Glomerular visceral epithelial cell (primary cell): ENCODE data around the gene ZBTB11.
"Not testable (repeated sequence)": the region's sequence is repeated elsewhere in the genome, so short reads cannot be mapped to it uniquely, and the experiment has no call there.

Experiments
- DNase-seq: peaks from one replicate; pipeline ENCODE4 v3.0.0-alpha.2; 2016; ENCODE audit errors: extremely low spot score

ZBTB11 gene

DNA sequence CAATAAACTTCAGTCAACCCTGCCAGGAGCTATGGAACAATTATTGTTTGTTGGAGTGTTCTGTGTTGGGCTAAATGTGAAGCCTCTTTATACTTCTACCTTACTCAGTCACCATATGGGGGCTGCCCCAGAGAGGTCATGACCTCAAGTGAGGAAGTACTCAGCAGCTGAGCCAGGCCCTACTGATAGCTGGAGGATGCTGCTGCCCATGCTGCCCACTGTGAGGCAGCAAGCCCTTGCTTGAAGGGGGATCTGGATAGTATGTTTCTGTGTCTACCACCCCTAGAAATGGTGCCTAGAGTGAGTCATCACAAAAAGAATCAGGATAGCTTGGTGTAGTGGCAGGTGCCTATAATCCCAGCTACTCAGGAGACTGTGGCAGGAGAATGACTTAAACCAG is 14.0 kb upstream of the ZBTB11 start:
- DNase-seq = no peak

DNA sequence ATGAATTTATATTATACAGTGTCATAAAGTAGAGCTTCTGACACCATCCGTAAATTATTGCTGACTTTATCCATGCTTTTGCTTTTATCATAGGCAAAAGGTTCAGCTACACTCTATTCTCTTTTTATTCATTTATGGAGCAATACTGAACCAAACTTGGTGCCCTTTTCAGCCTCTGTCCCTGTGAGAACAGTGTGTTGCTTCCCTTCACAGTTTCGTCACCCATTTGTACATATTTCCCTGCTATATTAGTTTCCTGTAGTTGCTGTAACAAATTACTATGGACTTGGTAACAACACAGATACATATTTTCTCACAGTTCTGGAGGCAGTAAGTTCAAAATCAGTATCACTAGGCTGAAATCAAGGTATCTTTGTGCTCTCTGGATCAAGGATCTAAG is 12.4 kb upstream of the ZBTB11 start:
- no peak for DNase-seq

DNA sequence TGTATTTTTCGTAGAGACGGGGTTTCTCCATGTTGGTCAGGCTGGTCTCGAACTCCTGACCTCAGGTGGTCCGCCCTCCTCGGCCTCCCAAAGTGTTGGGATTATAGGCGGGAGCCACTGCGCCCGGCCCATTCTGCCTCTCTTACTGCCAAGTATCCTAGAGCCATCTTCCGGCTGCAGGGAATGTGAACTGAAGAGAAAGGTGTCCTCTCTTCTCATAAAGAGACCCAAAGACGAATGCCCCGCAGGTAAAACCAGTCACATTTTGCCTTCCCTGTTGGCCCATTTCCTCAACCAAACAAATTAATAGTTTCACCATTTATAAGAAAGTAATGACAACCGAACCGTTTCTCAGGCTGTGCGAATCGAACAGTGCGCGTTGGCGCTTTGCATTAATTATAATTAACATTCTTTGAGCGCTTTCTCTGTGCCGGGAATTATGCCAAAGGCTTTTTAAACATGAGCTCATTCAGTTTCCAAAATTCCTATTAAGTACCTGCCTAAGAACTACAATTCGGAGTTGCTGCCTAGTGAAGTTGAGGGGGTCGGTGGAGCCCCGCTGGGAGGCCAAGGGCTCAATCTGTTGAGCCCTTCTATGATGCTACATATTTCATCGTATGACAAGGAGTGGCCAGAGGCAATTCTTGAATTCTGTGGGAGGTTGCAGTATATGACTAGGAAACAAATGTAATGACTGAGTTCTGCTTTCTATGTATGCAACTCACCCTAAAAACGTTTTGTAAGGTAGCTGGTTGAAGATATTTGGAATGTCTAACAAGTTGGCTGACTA is 10.4 kb upstream of the ZBTB11 start:
- no peak for DNase-seq

DNA sequence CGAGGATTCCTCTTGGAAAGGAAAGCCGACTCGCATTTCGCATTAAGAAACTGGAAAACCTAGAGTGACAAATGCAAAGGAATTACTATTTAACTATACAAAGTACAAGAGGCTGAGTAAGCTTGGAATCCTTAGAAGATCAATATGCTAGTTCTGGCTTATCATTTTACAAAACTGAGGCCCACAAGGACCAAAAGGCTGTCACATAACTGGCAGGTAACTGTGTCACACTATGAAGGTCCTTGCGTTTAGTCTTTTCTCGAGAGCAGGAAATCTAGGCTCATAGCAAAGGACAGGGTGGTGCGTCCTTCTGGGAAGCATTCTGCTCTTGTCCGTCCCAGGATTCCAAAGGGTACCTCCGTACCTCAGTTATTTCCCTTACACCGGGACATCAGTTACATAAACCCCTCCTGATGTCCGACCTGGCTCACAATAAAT is 9.0 kb upstream of the ZBTB11 start:
- DNase-seq = peak; percentile 17

DNA sequence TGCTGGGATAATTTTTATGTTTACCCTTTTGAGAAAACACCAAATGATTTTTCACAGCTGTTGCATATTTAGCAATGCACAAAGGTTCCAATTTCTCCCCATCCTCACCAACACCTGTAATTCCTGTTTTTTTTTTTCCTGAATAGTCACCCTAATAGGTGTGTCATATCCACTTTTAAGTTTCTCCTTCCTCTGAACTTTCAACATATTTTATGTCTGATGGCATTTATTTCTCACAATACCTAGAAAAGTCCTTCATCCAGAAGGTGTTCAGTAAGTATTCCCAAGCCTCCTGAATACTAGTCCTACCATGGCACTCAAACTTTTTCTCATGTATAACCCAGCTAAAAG is 8.1 kb upstream of the ZBTB11 start:
- DNase-seq = no peak

DNA sequence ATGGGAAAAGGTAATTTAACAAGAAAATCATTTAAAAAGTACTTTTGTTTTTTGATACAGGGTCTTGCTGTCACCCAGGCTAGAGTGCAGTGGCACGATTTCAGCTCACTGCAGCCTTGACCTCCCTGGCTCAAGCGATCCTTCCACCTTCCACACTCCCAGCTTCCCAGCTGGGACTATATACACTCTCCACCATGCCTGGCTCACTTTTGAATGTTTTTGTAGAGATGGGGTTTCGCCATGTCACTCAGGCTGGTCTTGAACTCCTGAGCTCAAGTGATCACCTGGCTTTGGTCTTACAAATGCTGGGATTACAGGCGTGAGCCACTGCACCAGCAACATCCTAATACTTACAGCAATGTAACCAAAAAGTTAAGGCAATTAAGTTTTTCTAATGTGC is 3.5 kb upstream of the ZBTB11 start:
- no peak for DNase-seq

DNA sequence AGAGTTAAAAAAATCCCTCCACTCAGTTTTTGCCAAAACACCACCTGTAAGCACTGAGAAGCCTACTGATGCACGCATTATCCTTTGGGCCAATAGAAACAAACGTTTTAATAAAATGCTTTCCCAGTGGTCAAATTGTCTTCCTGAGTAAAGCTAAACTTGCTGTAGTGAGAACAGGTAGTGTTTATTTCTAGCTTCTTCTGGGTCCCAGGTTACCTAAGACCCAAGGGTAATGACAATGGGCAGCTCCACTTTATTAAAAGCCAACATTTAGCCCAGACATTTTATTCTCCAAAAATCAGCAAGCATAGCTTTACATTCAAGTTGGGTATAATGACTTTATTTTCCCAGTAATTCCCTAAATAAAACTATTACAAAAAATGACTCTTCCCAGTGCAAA is 1.9 kb upstream of the ZBTB11 start:
- DNase-seq = not testable (repeated sequence)

DNA sequence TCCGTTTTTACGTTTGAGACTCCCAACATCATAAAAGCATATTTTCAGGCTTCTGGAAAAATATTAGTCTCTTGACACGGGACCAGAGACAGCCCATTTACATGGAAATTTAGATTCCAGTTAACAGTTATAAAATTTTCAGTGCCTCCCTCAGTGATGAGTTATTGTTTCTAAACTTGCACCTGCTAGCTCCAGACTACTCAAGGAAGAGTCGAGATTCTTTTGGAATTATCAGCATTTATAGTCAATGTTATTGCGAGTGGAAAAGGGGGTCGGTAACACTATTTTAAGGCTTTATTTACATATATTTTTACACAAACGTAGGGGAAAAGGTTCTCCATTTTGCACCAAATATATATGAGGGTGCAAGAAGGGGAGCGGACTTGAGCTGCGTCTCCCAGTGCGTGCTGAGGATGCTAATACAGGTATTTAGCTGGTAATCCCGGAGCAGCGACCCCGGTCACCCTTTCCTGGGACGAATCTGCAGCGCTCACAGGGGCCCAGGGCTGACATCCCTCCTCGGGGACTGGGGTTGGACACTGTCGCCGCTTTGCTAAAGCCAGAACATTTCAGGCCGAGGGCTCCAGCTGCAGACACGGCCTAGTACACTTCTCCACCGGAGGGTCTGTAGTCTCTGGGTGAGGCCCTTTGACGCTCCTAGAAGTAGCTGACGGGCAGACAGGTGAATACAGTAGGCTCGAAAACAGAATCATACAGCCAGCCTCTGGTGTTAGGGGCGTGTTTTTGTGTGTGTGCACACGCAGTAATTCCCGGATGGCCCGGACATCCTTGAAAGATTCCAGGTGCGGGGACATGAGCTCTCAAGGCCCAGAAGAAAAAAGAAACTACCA is 729 bp upstream of the ZBTB11 start:
- DNase-seq = no peak

DNA sequence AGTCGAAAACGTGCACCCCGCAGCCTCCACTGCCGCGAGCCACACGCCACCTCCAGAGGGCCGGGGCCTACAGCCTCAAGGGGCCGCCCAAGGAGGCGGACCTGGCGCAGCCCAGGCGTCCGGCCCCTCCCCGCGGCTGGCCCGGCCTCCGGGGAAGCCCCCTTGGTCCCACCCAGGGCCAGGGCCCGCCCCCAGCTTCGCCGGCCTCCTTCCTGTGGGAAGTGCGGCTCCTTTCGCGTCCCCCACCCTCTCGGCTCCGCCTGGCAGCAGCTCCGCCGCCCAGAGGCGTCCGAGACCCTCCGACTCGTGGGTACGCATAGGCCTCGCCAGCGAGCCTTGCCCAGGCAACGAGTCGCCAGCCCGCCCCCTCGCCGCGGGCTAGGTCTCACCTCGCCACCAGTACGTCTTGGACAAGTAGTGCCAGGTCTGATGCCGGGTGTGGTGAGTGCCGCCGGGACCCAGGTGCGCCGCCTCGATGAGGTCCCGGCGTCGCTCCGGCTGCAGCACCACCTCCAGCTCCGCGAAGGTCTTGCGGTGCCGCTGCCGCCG is 642 bp downstream of the ZBTB11 start:
- DNase-seq = peak; percentile 97

DNA sequence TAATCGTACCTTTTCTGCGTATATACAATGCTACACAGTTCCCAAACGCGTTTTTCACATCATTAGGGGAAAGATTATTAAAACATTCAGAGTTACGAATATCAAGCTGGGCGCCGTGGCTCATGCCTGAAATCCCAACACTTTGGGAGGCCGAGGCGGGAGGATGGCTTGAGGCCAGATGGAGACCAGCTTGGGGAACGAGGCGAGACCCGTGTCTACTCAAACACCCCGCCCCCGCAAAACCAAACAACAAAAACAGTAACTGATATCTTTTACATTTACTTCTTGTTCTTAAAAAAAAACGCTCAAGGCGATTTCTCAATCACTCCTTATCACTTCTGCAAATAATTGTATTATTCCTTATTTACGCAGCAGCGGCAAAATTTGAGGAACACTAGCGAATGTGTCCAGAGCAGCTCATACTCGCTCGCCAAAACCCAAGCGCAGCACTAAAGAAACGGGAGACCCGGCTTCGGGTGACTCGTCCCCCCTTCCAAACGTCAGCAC is 1.2 kb downstream of the ZBTB11 start:
- DNase-seq = no peak

DNA sequence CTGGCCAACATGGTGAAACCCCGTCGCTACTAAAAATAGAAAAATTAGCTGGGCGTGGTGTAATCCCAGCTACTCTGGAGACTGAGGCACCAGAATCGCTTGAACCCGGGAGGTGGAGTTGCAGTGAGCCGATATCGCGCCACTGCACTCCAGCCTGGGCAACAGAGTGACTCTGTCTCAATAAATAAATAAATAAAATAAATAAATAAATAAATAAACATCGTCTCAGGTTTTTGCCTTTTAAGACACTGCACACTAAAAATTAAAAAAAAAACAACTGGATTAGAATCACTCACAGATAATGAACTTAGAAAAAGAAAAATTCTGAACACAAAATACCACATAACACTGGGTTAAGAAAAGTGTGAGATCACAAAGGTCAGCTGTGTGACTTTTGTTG is 2.4 kb downstream of the ZBTB11 start:
- no peak for DNase-seq

DNA sequence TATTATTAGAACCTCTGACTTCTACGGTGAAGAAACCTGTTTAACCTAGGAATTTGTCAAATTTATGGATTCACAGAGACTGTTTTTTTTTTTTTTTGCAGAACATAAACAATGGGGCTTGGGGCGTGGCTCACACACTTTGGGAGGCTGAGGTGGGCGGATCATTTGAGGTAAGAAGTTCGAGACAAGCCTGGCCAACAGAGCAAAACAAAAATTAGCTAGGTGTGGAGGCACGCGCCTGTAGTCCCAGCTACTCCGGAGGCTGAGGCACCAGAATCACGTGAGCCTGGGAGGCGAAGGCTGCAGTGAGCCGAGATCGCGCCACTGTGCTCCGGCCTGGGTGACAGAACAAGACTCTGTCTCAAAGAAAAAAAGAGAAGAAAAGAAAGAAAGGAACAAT is 3.0 kb downstream of the ZBTB11 start:
- no peak for DNase-seq

DNA sequence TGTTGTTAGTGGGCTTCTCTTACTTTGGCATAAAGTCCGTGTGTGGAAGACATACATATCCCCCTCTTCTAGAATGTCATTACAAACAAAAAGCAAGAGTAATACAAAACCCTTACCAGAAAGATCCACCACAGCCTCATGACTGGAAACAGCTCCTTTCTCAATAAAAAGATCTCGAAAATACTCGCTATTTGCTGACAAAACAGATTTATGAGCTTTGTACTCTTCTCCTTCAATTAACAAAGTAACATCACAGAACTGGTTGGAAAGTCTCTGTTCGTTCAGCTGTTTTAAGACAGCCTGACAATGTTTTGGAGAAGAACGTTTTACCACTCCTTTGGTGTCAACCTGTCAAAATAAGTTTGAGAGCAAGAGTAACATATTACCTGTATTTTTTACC is 5.9 kb downstream of the ZBTB11 start:
- DNase-seq = no peak

DNA sequence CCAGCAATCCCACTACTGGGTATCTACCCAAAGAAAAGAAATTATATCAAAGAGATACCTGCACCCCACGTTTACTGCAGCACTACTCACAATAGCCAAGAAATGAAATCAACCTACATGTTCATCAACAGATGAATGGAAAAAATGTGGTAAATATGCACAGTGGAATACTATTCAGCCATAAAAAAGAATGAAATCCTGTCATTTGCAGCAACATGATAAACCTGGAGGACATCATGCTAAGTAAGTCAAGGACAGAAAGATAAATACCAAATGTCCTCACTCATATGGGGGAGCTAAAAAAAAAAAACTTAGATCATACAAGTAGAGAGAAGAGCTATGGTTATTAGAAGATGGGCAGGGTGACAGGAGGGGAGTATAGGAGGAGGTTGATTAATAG is 9.1 kb downstream of the ZBTB11 start:
- no peak for DNase-seq

DNA sequence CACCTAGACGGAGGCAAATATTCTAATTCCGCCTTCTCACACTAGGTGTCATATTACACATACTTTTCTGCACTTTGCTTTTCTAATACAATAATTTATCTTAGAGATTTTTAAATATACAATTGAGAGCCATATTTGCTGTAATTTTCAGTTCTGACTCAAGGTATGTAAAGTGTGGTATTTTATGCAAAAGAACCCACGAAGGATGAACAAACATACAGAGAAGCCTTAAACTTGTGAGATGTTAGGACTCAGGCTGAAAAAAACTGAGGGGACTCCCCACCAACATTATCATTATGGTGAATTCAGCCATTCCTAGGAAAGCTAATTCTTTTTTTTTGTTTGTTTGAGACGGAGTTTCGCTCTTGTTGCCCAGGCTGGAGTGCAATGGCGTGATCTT is 9.6 kb downstream of the ZBTB11 start:
- DNase-seq = no peak

DNA sequence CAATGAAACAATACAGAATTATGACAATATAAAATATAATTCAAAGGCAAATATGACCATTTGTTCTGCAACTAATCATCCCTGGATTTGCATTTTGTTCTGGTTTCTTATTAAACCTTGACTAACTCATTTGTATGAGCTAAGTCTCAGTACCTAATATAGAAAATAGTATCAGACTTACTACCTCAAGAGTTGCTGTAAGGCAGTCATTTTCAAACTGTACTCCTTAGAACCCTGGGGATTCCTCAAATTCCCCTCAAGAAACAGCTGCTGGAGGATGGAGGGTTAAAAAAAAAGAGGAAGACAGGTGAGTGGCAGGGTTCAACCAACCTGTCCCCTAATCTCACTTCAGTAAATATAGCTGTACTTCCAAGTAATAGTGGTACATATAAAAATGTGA is 11.1 kb downstream of the ZBTB11 start:
- no peak for DNase-seq

DNA sequence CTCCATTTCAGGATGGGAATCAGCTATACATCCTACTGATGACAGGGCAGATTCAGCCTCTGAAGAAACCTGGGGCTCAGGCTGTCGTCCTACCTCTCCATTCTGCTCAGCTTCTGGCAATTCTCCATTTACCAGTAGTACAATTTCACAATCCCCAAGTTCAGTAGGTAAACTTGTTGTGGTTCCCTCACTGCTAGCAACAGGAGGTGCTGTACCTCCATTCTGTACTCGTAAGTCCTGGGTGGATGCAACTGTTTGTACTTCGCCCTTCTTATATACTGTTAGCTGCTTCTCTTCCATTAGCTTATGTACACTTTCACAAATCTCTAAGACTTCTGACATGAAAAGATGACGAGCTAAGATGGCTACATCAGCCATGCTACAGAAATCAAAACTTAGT is 11.6 kb downstream of the ZBTB11 start:
- no peak for DNase-seq

DNA sequence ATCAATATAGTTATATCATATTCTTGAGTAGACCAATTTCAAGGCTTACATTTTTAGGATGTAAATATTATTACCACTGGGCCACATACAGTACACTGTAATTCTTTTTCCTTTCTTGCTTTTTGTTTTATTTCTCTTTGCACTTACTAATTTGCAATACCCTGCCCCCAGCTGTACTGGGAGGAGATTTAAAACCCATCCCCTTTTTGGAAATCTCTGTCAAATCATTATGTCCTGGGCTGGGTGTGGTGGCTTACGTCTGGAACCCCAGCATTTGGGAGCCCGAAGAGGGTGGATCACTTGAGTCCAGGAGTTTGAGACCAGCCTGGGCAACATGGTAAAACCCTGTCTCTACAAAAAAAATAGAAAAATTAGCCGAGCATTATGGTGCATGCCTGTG is 16.2 kb downstream of the ZBTB11 start:
- DNase-seq = no peak

DNA sequence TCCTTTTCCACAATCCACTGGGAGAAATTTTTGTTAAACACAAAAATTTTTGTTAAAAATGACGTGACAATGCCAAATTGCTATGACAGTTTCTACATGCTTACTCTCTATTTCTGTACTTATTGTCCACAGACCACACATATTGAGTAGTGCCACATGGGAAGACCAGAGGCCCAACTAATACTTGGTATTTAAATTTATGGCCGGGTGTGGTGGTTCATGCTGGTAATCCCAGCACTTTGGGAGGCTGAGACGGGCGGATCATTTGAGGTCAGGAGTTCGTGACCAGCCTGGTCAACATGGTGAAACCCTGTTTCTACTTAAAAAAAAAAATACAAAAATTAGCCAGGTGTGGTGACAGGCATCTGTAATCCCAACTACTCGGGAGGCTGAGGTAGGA is 20.3 kb downstream of the ZBTB11 start:
- DNase-seq = no peak

DNA sequence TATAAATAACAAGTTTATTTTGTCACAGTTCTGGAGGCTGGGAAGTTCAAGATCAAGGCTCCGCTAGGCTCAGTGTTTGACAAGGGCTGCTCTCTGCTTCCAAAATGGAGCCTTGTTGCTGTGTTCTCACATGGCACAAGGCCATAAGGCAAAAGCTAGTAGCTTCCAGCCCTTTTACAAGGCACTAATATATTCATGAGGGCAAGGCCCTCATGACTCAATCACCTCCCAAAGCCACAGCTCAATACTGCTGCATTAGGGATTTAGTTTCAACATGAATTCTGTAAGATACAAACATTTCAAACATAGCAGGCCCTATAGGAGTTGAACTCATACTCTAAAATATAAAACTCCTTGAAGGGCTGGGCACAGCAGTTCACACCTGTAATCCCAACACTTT is 30.2 kb downstream of the ZBTB11 start:
- no peak for DNase-seq

DNA sequence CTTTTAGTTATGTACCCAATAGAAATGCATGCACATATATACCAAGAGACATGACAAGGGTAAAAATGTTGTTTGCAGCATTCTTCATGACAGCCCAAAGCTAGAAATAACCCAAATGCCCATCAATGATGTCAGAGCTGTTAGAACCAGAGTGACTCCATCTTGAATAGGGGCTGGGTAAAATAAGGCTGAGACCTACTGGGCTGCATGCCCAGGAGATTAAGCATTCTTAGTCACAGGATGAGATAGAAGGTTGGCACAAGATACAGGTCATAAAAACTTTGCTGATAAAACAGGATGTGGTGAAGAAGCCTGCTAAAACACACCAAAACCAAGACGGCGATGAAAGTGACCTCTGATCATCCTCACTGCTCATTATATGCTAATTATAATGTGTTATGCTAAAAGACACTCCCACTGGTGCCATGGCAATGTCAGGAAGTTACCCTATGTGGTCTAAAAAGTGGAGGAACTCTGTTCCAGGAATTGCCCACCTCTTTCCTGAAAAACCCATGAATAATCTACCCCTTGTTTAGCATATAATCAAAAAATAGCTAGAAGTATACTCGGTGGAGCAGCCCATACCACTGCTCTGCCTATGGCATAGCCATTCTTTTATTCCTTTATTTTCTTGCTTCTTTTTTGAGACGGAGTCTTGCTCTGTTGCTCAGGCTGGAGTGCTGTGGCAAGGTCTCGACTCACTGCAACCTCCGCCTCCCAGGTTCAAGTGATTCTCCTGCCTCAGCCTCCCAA is 32.9 kb downstream of the ZBTB11 start:
- DNase-seq = peak; percentile 80
